Dedifferentiated amniotic fluid mesenchymal stem cell (primary cell): ENCODE measurements around the gene LRPPRC.
"Not testable (repeated sequence)": the region's sequence is repeated elsewhere in the genome, so short reads cannot be mapped to it uniquely, and the experiment has no call there.

Experiments used
- DNase-seq: peaks from one replicate; pipeline ENCODE4 v3.0.0-alpha.2; 2016; ENCODE audit errors: extremely low spot score

Gene LRPPRC

DNA sequence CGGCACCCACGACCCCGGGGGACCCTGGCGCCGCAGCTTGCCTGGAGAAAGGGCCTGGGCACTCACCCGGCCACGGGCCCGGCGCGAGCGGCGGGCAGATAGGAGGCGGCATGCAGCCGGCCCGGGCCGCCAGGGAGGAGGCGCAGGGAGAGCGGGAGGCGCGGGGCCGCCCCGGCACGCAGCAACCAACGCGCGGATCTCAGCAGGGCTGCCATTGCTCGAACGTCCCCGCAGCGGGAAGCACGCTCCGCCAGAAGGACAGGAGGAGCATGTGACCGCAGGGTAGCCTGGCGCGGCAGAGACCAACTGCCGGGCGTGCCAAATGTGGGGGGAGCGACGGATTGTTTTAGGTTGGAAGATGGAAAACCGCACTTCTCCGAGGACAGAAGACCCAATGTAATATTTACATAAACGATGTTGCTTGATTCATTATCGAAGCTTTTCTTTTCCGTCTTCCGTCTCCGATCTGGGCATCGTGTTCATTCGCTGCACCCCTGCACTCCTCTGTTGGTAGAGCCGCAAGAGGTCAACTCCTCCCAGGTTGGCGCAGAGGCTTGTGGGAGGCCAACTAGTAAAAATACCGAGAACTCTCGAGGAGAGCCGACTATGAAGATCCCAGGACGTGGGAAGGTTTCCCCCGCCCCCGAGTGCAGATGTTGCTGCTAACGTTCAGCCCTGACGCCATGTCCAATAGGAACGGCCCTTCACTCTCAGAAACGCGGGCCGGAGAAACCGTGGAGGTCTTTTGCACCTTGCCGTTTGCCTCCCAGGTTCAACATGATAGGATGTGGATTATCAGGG lies at the start of gene LRPPRC:
LRPPRC (minus strand) TSS at position 257 of the 801 bp plus-strand sequence; CDS start at position 215, 42 bp downstream.
- peak; percentile 98 for DNase-seq

- DNase-seq, result no peak
These were observed 49.3 kb upstream of the LRPPRC start for GRCh38 chr2:44045061-44045460.

DNA sequence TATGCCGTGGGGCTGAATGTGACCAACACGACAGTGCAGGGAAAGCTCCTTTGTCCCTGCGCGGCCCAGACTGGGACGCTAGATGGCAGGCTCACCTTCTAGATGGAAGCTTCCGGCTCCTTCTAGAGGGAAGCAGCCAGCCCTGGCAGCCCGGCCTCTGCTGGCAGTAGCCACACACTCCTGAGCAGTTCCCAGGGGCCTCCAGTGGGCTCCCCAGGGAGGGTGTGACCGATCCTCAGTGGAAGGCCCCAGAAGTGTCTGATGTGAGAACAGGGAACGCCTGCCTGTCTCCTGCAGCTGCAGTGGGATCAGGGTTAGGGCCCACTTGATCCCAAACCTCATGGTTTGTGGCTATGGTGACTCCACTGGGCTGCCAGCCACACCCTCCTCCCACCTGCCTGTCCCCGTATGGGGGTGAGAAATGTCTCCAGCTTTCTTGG lies 48.5 kb upstream of the LRPPRC start:
- DNase-seq, result peak; percentile 86

GRCh38 chr2:44040365-44040764 lies 44.6 kb upstream of the LRPPRC start:
- DNase-seq, result no peak

GRCh38 chr2:44038277-44038676 lies 42.5 kb upstream of the LRPPRC start:
- no peak for DNase-seq

- DNase-seq, result no peak
These were observed 41.4 kb upstream of the LRPPRC start for GRCh38 chr2:44037221-44037620.

DNA sequence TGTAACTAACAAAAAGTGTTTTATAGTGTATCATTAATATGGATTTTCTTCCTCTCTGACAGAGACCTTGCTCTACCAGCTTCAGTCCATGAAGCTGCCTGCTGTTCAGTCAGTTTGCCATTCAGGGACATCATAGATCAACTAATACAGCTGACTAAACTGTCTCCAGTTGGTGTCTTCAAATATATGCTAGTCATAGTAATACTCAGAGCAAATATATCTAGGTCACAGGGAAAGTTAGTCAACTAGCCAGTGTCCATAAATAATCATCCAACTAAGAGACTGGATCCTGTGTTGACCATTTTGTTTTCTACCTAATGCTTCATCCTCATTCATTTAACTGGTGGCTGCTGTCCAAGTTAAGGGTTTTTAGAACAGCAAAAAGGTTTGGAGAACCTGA lies 38.2 kb upstream of the LRPPRC start:
- no peak for DNase-seq

DNA sequence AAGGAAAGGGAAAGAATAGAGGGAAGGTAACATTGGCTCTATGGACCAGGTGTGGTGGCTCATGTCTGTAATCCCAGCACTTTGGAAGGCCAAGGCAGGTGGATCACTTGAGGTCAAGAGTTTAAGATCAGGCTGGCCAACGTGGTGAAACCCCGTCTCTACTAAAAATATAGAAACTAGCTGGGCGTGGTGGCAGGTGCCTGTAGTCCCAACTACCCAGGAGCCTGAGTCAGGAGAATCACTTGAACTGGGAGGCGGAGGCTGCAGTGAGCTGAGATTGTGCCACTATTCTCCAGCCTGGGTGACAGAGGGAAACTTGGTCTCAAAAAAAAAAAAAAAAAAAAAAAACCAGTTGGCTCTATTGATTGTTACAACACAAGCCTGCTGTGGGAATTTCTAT lies 31.3 kb upstream of the LRPPRC start:
- not testable (repeated sequence) for DNase-seq

DNA sequence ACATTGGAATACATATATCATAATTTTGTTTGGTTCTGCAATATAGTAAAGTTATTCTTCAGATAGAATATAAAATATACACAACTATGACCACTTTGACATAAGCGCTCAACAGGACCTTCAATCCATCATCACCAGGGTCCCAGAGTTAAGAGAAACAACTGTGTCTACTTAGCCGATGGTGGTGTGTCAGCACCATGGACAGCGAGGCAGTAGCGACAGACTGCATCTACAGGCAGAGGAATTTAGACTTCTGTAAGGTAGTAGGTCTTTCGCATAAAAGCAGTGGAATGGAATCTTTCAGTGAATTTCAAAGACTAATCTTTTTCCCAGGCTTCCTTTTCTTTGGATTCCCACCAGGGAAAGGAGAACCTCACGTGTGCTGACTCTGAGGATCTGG lies 20.5 kb upstream of the LRPPRC start:
- DNase-seq, result no peak

DNA sequence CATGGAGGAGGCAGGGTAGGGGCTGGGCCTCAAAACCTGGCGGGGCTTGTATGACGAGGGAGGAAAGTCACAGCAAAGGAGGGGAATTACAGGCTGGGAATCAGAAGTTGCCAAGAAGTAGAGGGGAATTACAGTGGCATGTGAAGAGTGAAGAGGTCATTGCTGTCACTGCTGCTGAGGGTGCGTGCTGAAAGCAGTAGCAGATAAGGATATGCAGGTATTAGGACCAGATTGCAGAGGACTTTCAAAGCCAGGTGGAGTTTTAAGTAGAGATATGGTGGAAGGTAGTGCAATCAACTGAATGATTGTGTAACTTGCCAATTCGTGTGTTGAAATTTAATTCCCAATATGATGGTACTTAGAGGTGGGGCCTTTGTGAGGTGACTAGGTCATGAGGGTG lies 19.4 kb upstream of the LRPPRC start:
- DNase-seq, result no peak

- DNase-seq, result not testable (repeated sequence)
These were observed 17.4 kb upstream of the LRPPRC start for GRCh38 chr2:44013205-44013604.

- no peak for DNase-seq
These were observed 14.5 kb upstream of the LRPPRC start for GRCh38 chr2:44010266-44010665.

DNA sequence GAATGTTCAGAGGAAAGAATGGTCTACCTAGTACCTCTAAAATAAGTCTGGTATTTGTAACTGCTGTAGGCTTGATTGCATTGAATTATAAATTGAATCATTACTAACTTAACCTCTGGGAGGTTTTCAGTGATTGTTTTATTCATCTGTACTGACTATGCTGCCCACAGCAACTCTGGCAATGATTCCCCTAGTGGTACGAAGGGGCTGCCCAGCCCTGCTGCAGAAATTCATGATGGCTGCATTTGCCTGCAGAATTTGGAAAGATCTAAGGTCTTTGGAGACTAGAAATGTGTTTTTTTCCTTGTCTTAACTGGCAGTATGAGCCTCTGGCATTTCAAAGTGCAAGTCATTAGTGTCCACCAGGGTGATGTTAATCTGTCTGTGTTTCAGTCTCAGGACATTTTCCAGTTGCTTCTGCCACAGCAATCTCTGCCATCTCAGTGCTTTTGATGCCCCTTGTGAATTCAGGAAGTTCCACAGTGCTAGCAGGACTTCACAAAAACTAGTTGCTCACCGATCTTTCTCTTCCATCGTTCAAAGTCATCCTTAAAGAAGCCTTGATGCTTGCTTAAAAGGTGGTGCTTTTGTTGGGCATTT lies 13.4 kb upstream of the LRPPRC start:
- no peak for DNase-seq

GRCh38 chr2:44005846-44006245 lies 10.1 kb upstream of the LRPPRC start:
- no peak for DNase-seq

- DNase-seq, result no peak
These were observed 9.2 kb upstream of the LRPPRC start for GRCh38 chr2:44004735-44005602.

DNA sequence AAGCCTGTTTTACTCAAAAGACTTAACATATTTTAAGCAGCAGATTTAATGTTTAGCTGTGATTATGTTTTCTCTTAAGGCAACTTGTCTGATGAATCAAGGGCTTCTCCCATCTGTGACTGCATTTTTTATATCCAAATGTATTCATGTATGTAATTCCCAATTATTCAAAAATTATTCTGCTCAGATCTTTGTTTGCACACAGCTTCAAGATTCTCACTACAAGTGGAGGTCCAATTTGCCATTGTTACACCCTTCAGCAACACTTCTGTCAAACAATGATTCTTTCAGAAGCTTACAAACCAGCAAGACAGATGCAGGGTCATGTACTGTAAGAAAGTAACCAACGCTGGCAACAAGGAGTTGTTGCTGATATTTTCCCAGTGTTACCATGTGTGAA lies 5.9 kb upstream of the LRPPRC start:
- no peak for DNase-seq

DNA sequence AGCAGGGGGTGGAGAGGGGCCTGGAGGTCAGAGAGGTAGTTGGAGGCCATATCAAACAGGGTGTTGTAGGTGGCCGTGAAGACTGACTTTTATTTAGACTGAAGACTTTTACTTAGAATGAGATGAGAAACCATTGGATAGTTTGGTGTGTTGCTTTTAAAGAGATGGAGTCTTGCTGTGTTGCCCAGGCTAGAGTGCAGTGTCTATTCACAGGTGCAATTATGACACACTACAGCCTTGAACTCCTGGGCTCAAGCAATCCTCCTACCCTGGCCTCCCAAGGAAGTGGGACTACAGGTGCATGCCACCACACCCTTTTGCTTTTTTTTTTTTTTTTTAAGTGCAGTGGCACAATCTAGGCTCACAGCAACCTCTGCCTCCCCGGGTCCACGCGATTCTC lies 2.5 kb upstream of the LRPPRC start:
- DNase-seq, result no peak

DNA sequence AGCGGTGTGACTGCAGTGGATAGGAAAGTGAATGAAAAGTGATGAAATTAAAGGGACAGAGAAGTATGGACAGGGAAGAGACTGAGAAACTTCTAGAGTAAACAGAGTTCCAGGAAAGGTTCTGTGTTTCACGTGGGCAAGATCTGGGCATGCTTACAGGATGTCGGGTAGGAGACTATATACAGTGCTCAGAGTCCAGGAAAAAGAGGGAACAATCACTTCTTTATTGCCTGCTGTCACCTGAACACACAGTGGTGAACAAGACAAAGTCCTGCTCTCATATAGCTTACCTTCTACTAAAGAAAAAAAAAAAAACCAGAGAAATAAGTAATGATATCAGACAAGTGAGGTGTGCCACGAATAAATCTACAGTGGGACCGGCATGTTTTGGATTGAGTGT lies 2.4 kb downstream of the LRPPRC start:
- no peak for DNase-seq

- no peak for DNase-seq
These were observed 6.2 kb downstream of the LRPPRC start for GRCh38 chr2:43989545-43989944.

DNA sequence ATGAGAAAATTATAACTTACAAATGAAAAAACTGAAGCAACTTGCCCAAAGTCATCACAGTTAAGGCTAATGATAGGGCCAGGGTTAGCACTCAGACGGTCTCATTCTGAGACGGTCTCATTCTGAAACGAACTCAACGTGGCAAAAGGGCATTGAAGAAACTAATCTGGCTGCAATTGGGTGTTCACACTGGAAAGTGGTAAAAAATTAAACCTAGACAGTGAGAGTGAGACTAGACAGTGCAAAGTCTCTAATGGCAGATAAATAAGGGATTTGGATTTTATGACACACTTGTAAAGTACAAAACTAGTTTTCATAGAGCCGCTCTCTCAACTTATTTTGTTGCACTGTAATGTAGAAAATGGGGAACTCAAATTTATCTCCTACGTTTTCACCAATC lies 9.2 kb downstream of the LRPPRC start:
- no peak for DNase-seq

DNA sequence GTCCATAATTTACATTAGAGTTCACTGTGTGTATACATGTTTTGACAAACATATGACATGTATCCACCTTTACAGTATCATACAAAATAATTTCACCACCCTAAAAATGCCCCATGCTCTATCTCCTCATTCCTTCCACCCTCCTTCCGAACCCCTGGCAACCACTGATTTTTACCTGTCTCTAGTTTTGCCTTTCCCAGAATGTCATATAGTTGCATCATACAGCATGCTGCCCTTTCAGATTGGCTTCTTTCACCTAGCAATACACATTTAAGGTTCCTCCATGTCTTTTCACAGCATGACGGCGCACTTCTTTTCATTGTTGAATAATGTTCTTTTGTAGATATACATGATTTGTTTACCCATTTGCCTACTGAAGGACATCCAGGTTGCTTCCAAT lies 10.4 kb downstream of the LRPPRC start:
- no peak for DNase-seq

- no peak for DNase-seq
These were observed 11.3 kb downstream of the LRPPRC start for GRCh38 chr2:43984533-43984932.

DNA sequence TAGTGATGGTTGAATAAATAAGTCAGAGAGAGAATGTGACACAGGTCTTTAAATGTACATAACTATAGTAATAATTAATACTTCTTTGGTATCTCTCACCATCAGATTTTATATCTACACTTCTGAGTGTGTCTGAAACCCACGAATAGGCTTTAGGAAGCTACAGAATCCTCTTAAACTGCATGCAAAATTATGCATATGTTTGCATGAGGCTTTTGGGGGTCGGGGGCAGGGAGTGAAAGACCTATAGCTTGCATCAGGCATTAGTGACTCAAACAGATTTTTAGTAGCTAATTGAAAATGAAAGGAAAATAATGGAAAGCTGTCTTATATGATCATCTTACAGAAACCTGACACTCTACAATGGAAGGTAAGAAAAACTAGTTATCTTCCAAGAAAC lies 14.9 kb downstream of the LRPPRC start:
- no peak for DNase-seq
